Measurements from ENCODE around the gene FGFR4. TPM values are rescaled to one million over a fixed set of nuclear protein-coding genes. Genes with fewer than 3 reads are reported as not detected.

FGFR4 gene
- total RNA-seq, 4 donors from 2014 or later = 1.1 TPM; not detected in 2

- TF ChIP-seq, protein P1, sequence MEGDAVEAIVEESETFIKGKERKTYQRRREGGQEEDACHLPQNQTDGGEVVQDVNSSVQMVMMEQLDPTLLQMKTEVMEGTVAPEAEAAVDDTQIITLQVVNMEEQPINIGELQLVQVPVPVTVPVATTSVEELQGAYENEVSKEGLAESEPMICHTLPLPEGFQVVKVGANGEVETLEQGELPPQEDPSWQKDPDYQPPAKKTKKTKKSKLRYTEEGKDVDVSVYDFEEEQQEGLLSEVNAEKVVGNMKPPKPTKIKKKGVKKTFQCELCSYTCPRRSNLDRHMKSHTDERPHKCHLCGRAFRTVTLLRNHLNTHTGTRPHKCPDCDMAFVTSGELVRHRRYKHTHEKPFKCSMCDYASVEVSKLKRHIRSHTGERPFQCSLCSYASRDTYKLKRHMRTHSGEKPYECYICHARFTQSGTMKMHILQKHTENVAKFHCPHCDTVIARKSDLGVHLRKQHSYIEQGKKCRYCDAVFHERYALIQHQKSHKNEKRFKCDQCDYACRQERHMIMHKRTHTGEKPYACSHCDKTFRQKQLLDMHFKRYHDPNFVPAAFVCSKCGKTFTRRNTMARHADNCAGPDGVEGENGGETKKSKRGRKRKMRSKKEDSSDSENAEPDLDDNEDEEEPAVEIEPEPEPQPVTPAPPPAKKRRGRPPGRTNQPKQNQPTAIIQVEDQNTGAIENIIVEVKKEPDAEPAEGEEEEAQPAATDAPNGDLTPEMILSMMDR (IDR thresholded peaks at IDR 0.05; ENCODE audit: low read depth) = no peak
These were observed 5.7 kb downstream of the FGFR4 start for GRCh38 chr5:177092178-177093081.

- TF ChIP-seq, protein P1 (IDR thresholded peaks at IDR 0.05; ENCODE audit: low read depth) = no peak
These were observed 6.5 kb downstream of the FGFR4 start for GRCh38 chr5:177093082-177093712.

GRCh38 chr5:177093803-177094202 lies 7.1 kb downstream of the FGFR4 start:
- TF ChIP-seq, protein P1 (IDR thresholded peaks at IDR 0.05; ENCODE audit: low read depth) = no peak

DNA sequence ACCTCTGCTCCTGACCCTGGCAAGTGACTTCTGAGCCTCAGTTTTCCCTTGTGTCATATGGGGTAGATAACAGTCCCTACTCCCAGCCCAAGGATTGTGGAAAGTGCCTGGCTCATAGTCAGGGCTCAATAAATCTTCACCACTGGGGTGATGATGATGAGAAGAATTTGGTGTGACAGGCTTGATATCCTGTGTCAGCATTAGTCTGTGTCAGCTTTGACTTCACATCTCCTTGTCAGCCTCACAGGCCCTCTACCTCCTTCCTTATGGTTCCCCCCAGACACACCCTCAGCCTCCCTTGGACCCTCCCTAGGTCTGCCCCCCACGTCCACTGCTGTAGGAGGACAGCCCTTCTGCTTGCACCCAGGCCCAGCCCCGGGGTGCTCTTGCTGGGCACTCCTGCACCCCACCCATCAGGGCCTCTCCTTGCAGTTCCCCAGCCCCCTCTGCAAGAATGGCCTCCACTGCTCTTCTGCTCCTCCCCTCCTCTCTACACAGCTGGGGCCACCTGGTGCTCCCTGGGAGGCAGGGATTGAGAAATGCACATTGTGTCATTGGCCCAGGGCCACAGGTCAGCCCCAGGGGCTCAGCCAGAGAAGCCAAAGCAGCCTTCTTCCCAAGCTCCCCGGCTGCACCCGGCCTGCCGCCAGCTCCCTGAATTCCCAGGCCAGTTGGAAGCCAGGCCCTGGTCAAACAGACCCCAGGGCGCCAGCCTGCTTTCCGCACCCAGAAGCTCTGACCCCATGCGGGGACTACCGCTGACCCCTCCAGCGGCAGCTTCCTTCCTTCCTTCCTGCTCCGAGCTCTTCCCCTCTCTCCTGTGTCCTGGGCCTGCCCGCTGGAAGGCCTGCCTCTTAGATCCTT lies 7.7 kb downstream of the FGFR4 start:
- TF ChIP-seq, protein P1 (IDR thresholded peaks at IDR 0.05; ENCODE audit: low read depth) = no peak

DNA sequence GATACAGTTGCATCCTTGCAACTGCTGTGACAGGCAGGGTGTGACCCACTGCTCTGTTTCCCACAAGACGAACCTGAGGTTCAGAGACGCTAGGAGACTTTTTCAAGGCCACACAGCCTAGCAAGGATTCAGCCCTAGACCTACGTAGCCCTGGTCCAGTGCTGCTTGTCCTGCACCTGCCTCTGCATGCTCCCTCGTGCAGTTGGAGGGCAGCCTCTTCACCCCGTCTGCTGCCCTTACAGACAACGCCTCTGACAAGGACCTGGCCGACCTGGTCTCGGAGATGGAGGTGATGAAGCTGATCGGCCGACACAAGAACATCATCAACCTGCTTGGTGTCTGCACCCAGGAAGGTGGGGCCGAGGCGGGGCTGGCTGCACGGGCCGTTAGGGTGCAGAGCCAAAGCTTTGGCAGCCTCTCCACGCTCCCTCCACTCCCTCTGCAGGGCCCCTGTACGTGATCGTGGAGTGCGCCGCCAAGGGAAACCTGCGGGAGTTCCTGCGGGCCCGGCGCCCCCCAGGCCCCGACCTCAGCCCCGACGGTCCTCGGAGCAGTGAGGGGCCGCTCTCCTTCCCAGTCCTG lies 8.5 kb downstream of the FGFR4 start:
- TF ChIP-seq, protein P1 (IDR thresholded peaks at IDR 0.05; ENCODE audit: low read depth) = no peak

DNA sequence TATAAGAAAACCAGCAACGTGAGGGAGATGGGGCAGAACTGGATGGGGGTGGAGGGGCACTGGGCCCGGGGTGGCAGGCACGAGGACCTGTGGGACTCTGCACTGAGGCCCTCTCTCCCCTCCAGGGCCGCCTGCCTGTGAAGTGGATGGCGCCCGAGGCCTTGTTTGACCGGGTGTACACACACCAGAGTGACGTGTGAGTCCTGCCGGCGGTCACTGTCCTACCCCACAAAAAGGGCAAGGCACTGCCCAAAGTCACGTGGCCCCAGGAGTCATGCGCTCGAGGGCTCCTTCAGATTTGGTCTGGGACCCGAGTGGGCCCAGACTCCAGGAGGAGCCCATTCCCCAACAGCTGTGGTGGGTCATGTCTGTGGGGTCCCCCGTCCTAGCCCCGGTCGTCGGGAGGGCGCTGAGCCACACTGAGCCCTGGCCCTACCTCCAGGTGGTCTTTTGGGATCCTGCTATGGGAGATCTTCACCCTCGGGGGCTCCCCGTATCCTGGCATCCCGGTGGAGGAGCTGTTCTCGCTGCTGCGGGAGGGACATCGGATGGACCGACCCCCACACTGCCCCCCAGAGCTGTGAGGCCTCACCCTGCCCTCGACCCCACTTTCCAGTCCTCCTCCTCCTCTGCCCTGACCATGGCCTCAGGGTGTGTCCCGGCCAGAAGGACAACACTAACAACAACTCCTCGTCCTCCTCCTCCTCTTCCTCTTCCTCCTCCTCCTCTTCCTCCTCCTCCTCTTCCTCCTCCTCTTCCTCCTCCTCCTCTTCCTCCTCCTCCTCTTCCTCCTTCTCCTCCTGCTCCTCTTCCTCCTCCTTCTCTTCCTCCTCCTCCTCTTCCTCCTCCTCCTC lies 9.7 kb downstream of the FGFR4 start:
- TF ChIP-seq, protein P1 (IDR thresholded peaks at IDR 0.05; ENCODE audit: low read depth) = no peak
